HepG2 (cell line): ENCODE data around the gene ADORA2B. TPM values are rescaled to one million over a fixed set of nuclear protein-coding genes. Genes with fewer than 3 reads are reported as not detected.

ENCODE experiments used
- GTF2F1 ChIP-seq: fragments of 150-350 bp; IDR thresholded peaks from 2 replicates; pipeline ENCODE4 v1.6.1; 2014; ENCODE audit warnings: low read length
- HOXD1 ChIP-seq: sonication (generic); formaldehyde crosslinking; IDR thresholded peaks from 2 replicates; pipeline ENCODE4 v1.5.0; 2020; ENCODE audit warnings: missing genetic modification reagents
- JUNB ChIP-seq: sonication (generic); formaldehyde crosslinking; IDR thresholded peaks from 2 replicates; pipeline ENCODE4 v1.8.0; 2022; ENCODE audit warnings: missing genetic modification reagents, mild to moderate bottlenecking, borderline replicate concordance
- MBD4 ChIP-seq: IDR thresholded peaks from 2 replicates; pipeline ENCODE4 v1.6.1; 2012; ENCODE audit warnings: low read length, inconsistent platforms, borderline replicate concordance
- PHF20 ChIP-seq: sonication (generic); formaldehyde crosslinking; IDR thresholded peaks from 2 replicates; pipeline ENCODE4 v1.5.0; 2020; ENCODE audit warnings: mild to moderate bottlenecking, missing genetic modification reagents
- STAT6 ChIP-seq: sonication (generic); formaldehyde crosslinking; IDR thresholded peaks from 2 replicates; pipeline ENCODE4 v1.4.0; 2020; ENCODE audit warnings: missing genetic modification reagents, mild to moderate bottlenecking, borderline replicate concordance
- TAF15 ChIP-seq: fragments of 200-400 bp; formaldehyde crosslinking; IDR thresholded peaks from one replicate; pipeline ENCODE4 v1.6.1; 2018; ENCODE audit warnings: mild to moderate bottlenecking, low read depth, low read length; ENCODE audit not compliant: poor library complexity, severe bottlenecking
- TCF7 ChIP-seq: sonication (generic); IDR thresholded peaks from 2 replicates; pipeline ENCODE4 v1.6.1; 2016; ENCODE audit warnings: antibody characterized with exemption, low read depth
- TEAD2 ChIP-seq: sonication (generic); formaldehyde crosslinking; IDR thresholded peaks from 2 replicates; pipeline ENCODE4 v1.9.0; 2021; ENCODE audit warnings: missing genetic modification reagents
- TGIF2 ChIP-seq: IDR thresholded peaks from 2 replicates; pipeline ENCODE4 v1.6.1; 2016; ENCODE audit warnings: control low read depth, missing compliant biosample characterization
- TRIM24 ChIP-seq: sonication (generic); formaldehyde crosslinking; IDR thresholded peaks from 2 replicates; pipeline ENCODE4 v1.8.0; 2022; ENCODE audit warnings: mild to moderate bottlenecking, missing genetic modification reagents
- ZBED4 ChIP-seq: sonication (generic); formaldehyde crosslinking; IDR thresholded peaks from 2 replicates; pipeline ENCODE4 v1.4.0; 2020; ENCODE audit warnings: missing genetic modification reagents, borderline replicate concordance
- ZNF383 ChIP-seq: sonication (generic); formaldehyde crosslinking; IDR thresholded peaks from 2 replicates; pipeline ENCODE4 v1.4.0; 2020; ENCODE audit warnings: missing genetic modification reagents, mild to moderate bottlenecking, borderline replicate concordance
- ZNF576 ChIP-seq: sonication (generic); formaldehyde crosslinking; IDR thresholded peaks from 2 replicates; pipeline ENCODE4 v1.4.0; 2020; ENCODE audit warnings: mild to moderate bottlenecking, missing genetic modification reagents
- ZNF597 ChIP-seq: sonication (generic); formaldehyde crosslinking; IDR thresholded peaks from 2 replicates; pipeline ENCODE4 v1.5.0; 2020; ENCODE audit warnings: missing genetic modification reagents
- polyA plus RNA-seq, 8 experiments: library from polyadenylated mRNA; depleted of rRNA in 3 of 8; stranded (reverse) in 7 of 8; unstranded in 1 of 8; fragments of >200 nt; fragmentation: Illumina TruSeq in 4 of 8; extraction: Trizol in 4 of 8; gene quantifications; 2 replicates each; pipeline versions ENCODE4 v1.2.1 to v1.2.3, GENCODE V29; 2011 to 2016; ENCODE audit warnings: low read depth in 4 of 8, missing spikeins in 1 of 8, mixed read lengths in 1 of 8; ENCODE audit not compliant: insufficient read depth in 1 of 8
- total RNA-seq, 5 experiments: library from RNA; depleted of rRNA; stranded (reverse); fragments of >200 nt; fragmentation: Illumina TruSeq; extraction: Trizol; gene quantifications; 2 replicates each; pipeline ENCODE4 v1.2.3, GENCODE V29; 2016; ENCODE audit warnings: low read depth in 1 of 5
- TF ChIP-seq, protein P1 (sequence below): sonication (generic); formaldehyde crosslinking; conservative IDR thresholded peaks from 2 replicates; pipeline ENCODE4 v1.8.1; 2023; ENCODE audit warnings: missing genetic modification reagents
- TF ChIP-seq, protein P2 (sequence below): sonication (generic); formaldehyde crosslinking; IDR thresholded peaks from 2 replicates; pipeline ENCODE4 v1.4.0; 2020; ENCODE audit warnings: missing genetic modification reagents

Gene ADORA2B
- total and polyA plus RNA-seq, 2 of the 13 experiments (the other 11 are each of a cell fraction or from before 2014, with no cell fraction given) = 10.4 to 20.0 TPM

- TF ChIP-seq TCF7 (no peak), MBD4 (no peak), STAT6 (peak; percentile 18; the same call in 1 of the 2 replicates), ZNF576 (CRISPR knock-in tag) (peak; percentile 90; the same call in 1 of the 2 replicates), GTF2F1 (no peak), ZBED4 (CRISPR knock-in tag) (peak; percentile 88), HOXD1 (CRISPR knock-in tag) (0 out of 2 replicates have a peak, but pooled peaks have one; percentile 38), TAF15 (no peak), ZNF383 (no peak), ZNF597 (CRISPR knock-in tag) (no peak), PHF20 (peak; percentile 69), TRIM24 (CRISPR knock-in tag) (no peak), TGIF2 (CRISPR knock-in tag) (peak; percentile 95), JUNB (CRISPR knock-in tag) (peak; percentile 68; the same call in 1 of the 2 replicates), TEAD2 (CRISPR knock-in tag) (0 out of 2 replicates have a peak, but pooled peaks have one; percentile 44)
- TF ChIP-seq, protein P1, sequence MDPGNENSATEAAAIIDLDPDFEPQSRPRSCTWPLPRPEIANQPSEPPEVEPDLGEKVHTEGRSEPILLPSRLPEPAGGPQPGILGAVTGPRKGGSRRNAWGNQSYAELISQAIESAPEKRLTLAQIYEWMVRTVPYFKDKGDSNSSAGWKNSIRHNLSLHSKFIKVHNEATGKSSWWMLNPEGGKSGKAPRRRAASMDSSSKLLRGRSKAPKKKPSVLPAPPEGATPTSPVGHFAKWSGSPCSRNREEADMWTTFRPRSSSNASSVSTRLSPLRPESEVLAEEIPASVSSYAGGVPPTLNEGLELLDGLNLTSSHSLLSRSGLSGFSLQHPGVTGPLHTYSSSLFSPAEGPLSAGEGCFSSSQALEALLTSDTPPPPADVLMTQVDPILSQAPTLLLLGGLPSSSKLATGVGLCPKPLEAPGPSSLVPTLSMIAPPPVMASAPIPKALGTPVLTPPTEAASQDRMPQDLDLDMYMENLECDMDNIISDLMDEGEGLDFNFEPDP = no peak
- TF ChIP-seq, protein P2, sequence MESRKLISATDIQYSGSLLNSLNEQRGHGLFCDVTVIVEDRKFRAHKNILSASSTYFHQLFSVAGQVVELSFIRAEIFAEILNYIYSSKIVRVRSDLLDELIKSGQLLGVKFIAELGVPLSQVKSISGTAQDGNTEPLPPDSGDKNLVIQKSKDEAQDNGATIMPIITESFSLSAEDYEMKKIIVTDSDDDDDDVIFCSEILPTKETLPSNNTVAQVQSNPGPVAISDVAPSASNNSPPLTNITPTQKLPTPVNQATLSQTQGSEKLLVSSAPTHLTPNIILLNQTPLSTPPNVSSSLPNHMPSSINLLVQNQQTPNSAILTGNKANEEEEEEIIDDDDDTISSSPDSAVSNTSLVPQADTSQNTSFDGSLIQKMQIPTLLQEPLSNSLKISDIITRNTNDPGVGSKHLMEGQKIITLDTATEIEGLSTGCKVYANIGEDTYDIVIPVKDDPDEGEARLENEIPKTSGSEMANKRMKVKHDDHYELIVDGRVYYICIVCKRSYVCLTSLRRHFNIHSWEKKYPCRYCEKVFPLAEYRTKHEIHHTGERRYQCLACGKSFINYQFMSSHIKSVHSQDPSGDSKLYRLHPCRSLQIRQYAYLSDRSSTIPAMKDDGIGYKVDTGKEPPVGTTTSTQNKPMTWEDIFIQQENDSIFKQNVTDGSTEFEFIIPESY (CRISPR knock-in tag) = no peak
Observed at GRCh38 chr17:15999141-15999973, 54.4 kb downstream of the ADORA2B start, which contains the start of the genes TTC19 and ZSWIM7 (continued).
